HL-60 (cell line): ENCODE results near the gene KCTD4.

ENCODE experiments used
- POLR2AphosphoS5 ChIP-seq: IDR thresholded peaks from 2 replicates; pipeline ENCODE4 v1.6.1; 2012; ENCODE audit warnings: low read depth
- SPI1 ChIP-seq: IDR thresholded peaks from 2 replicates; pipeline ENCODE4 v1.6.1; 2012; ENCODE audit warnings: low read depth, mild to moderate bottlenecking, borderline replicate concordance
- TF ChIP-seq, protein P1 (sequence below): IDR thresholded peaks from one replicate; pipeline ENCODE4 v1.5.1; 2011; ENCODE audit warnings: low read length, control low read depth, inconsistent platforms; ENCODE audit not compliant: insufficient read depth

DNA sequence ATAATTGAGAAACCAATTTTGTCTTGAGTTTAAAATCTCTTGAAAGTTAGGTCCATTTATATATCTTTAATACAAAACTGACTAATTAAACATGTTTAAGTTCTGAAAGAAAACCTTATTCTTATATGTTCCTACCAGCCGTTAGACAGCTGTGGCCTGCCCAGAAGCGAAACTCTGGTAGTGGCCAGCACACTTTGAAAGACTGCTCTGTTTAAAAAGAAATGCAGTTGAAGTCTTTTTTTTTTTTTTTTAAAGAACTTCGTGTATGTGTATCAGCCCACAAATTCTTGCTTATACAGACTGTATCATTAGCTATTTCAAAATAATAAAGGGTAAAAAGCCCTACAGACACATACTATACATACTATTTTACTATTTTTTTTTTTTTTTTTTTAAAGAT is 34.0 kb downstream of the KCTD4 start:
- TF ChIP-seq, protein P1, sequence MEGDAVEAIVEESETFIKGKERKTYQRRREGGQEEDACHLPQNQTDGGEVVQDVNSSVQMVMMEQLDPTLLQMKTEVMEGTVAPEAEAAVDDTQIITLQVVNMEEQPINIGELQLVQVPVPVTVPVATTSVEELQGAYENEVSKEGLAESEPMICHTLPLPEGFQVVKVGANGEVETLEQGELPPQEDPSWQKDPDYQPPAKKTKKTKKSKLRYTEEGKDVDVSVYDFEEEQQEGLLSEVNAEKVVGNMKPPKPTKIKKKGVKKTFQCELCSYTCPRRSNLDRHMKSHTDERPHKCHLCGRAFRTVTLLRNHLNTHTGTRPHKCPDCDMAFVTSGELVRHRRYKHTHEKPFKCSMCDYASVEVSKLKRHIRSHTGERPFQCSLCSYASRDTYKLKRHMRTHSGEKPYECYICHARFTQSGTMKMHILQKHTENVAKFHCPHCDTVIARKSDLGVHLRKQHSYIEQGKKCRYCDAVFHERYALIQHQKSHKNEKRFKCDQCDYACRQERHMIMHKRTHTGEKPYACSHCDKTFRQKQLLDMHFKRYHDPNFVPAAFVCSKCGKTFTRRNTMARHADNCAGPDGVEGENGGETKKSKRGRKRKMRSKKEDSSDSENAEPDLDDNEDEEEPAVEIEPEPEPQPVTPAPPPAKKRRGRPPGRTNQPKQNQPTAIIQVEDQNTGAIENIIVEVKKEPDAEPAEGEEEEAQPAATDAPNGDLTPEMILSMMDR, result no peak
- TF ChIP-seq SPI1 (no peak), POLR2AphosphoS5 (no peak)
